Uterus (tissue), 4 donors: ENCODE measurements around the gene TMEM39A. TPM values are rescaled to one million over a fixed set of nuclear protein-coding genes. Genes with fewer than 3 reads are reported as not detected.

Experiments used
- DNase-seq, 2 donors: peaks; one replicate each; pipeline ENCODE4 v3.0.0-alpha.2; 2019 to 2020
- H3K27ac ChIP-seq, 2 donors: fragments of 200-600 bp; sonication (generic); 1 replicate in 1 of 2; 2 replicates in 1 of 2; pipeline ENCODE4 v1.5.1; 2016 to 2018
- H3K27me3 ChIP-seq, 2 donors: fragments of 200-600 bp; sonication (generic); one replicate each; pipeline ENCODE4 v1.5.1; 2018 to 2019; ENCODE audit warnings: control low read depth in 1 of 2
- H3K36me3 ChIP-seq, 2 donors: fragments of 200-600 bp; sonication (generic); one replicate each; pipeline ENCODE4 v1.5.1; 2019; ENCODE audit warnings: control low read depth in 1 of 2
- H3K4me1 ChIP-seq, 2 donors: fragments of 200-600 bp; sonication (generic); one replicate each; pipeline ENCODE4 v1.5.1; 2018 to 2019; ENCODE audit warnings: control low read depth in 1 of 2
- H3K4me3 ChIP-seq, 2 donors: fragments of 200-600 bp; sonication (generic); 1 replicate in 1 of 2; 2 replicates in 1 of 2; pipeline ENCODE4 v1.5.1; 2018 to 2019; ENCODE audit warnings: mild to moderate bottlenecking in 1 of 2
- H3K9me3 ChIP-seq, 2 donors: fragments of 200-600 bp; sonication (generic); one replicate each; pipeline ENCODE4 v1.5.1; 2019; ENCODE audit warnings: control low read depth in 1 of 2
- POLR2A ChIP-seq, 2 donors: fragments of 450-650 bp; IDR thresholded peaks; one replicate each; pipeline ENCODE4 v1.6.1; 2016; ENCODE audit warnings: antibody characterized with exemption in 2 of 2, mild to moderate bottlenecking in 1 of 2, moderate library complexity in 1 of 2
- intact Hi-C: fragments of 100-400 bp; cut with DNase I; formaldehyde crosslinking; loops from one replicate; pipeline ENCODE4 v1.15.1; 2023; ENCODE audit warnings: low total_unique reads
- total RNA-seq, 4 donors: library from RNA; depleted of rRNA in 3 of 4; stranded (reverse); fragments of >200 nt in 3 of 4; gene quantifications; one replicate each; pipeline versions ENCODE4 v1.1.0 to v1.2.4, GENCODE V29; 2014 to 2023
- TF ChIP-seq, protein P1 (sequence below), 4 experiments: fragments of 200-600 bp in 2 of 4; fragments of 450-650 bp in 2 of 4; sonication (generic) in 2 of 4; IDR thresholded peaks; one replicate each; pipeline ENCODE4 v1.5.1; 2016 to 2019; ENCODE audit warnings: antibody characterized with exemption in 4 of 4, mild to moderate bottlenecking in 2 of 4, moderate library complexity in 1 of 4
- donor health status: DM: yes; HTN: yes; CAD: no.

The TMEM39A gene
- total RNA-seq, 4 donors from 2014 or later: 23.2 to 136 (median 67.1) TPM

DNA sequence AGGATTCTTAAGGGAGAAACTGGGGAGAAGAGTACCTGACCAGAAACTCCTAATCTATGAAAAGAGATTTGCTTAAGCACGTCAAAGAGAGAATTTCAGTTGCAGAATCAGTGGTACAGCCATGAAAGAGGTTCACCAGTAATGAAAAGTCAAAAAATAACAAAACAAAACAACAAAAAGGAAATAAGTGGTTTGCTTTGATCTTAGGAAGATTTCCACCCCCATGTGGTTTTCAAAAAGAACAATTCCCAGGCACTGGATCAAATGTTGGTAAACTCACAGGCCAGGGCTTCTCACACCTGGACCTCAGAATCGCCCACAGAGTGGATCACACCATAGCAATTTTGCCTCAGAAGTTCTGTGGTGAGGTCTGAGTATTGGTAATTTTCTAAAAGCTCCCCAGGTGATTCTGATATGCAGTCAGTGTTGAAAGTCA is 67.5 kb downstream of the TMEM39A start:
- intact Hi-C loops: no loop called here
- no peak for TF ChIP-seq POLR2A (IDR thresholded peaks at IDR 0.05)
- TF ChIP-seq, protein P1, sequence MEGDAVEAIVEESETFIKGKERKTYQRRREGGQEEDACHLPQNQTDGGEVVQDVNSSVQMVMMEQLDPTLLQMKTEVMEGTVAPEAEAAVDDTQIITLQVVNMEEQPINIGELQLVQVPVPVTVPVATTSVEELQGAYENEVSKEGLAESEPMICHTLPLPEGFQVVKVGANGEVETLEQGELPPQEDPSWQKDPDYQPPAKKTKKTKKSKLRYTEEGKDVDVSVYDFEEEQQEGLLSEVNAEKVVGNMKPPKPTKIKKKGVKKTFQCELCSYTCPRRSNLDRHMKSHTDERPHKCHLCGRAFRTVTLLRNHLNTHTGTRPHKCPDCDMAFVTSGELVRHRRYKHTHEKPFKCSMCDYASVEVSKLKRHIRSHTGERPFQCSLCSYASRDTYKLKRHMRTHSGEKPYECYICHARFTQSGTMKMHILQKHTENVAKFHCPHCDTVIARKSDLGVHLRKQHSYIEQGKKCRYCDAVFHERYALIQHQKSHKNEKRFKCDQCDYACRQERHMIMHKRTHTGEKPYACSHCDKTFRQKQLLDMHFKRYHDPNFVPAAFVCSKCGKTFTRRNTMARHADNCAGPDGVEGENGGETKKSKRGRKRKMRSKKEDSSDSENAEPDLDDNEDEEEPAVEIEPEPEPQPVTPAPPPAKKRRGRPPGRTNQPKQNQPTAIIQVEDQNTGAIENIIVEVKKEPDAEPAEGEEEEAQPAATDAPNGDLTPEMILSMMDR (IDR thresholded peaks at IDR 0.05): no peak
- no peak for DNase-seq
- Histone ChIP-seq H3K27ac (no peak overlapping the region), H3K9me3 (no peaks in the 10 kb centered on the region), H3K4me3 (no peak overlapping the region), H3K4me1 (no peaks in the 10 kb centered on the region), H3K27me3 (no peaks in the 10 kb centered on the region), H3K36me3 (no peaks in the 10 kb centered on the region)

DNA sequence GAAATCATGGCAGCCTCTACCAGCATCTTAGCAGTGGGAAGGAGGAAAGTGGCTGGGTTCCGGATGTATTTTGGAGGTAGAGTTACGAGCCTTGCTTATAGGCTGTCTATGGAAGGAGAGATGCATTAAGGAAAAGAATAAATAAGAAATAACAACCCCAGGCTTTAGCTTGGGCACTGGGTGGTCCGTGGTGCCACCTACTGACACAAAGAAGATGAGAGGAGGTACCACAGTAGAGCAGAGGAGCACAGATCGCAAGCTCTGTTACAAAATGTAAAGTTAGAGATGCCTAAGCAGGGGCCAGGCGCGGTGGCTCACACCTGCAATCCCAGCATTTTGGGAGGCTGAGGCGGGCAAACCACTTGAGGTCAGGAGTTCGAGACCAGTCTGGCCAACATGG is 74.8 kb downstream of the TMEM39A start:
- no peaks in the 10 kb centered on the region for H3K27me3 ChIP-seq
- intact Hi-C loops: no loop called here
- no peak overlapping the region for H3K27ac ChIP-seq
- H3K4me3 ChIP-seq: no peak overlapping the region
- no peaks in the 10 kb centered on the region for H3K36me3 ChIP-seq
- no peak for DNase-seq
- H3K4me1 ChIP-seq: no peaks in the 10 kb centered on the region
- TF ChIP-seq POLR2A (IDR thresholded peaks at IDR 0.05): no peak
- TF ChIP-seq, protein P1 (IDR thresholded peaks at IDR 0.05): peak in 2 of 4 experiments; percentile 14 to 45
- no peaks in the 10 kb centered on the region for H3K9me3 ChIP-seq

DNA sequence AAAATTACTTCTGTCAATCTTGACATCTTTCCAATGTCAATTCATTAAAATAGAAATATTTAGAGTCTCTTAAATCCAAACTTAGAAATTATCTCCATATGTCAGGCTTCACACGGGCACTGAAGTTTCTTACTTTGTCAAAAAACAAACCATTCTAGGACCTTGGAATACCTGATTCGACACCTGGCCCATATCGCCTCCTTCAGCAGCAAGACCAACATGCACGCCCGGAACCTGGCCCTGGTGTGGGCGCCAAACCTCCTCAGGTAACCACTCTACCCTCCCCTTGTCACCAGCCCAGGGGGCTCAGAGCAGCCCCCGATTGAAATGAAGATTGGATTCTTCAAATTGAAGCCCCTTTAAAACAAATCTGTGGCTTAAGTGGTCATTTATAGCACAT is 81.3 kb downstream of the TMEM39A start:
- intact Hi-C loops: no loop called here
- H3K27me3 ChIP-seq: no peaks in the 10 kb centered on the region
- TF ChIP-seq POLR2A (IDR thresholded peaks at IDR 0.05): no peak
- TF ChIP-seq, protein P1 (IDR thresholded peaks at IDR 0.05): no peak
- no peak overlapping the region for H3K27ac ChIP-seq
- H3K4me1 ChIP-seq: no peaks in the 10 kb centered on the region
- no peaks in the 10 kb centered on the region for H3K9me3 ChIP-seq
- H3K4me3 ChIP-seq: no peak overlapping the region
- no peaks in the 10 kb centered on the region for H3K36me3 ChIP-seq
- no peak for DNase-seq

DNA sequence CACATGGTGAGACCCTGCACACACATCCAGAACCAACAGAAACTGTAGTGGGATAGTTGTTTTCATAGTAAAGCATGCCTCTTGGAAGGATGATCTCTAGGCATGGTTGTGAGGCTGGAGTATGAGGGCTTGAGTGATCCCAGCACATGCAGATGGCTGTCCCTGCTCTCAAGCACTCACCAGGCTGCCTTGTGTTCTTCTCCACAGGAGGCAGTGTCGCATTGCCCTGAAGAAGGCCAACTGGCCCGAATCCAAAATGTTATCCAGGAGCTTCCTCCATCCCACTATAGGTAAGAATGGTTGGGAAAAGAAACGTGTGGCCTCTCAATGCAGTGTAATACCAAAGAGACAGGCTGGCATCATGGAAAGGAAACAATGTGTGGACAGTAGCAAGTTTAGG is 82.7 kb downstream of the TMEM39A start:
- TF ChIP-seq, protein P1 (IDR thresholded peaks at IDR 0.05): no peak
- TF ChIP-seq POLR2A (IDR thresholded peaks at IDR 0.05): no peak
- Histone ChIP-seq H3K27me3 (no peaks in the 10 kb centered on the region), H3K36me3 (no peaks in the 10 kb centered on the region), H3K27ac (no peak overlapping the region), H3K4me3 (no peak overlapping the region), H3K4me1 (no peaks in the 10 kb centered on the region), H3K9me3 (no peaks in the 10 kb centered on the region)
- intact Hi-C loops: no loop called here
- DNase-seq: no peak

Other genes with a start within 250 kb of the TMEM39A start
- 10 to 100 TPM; 21.6 to 74.1 (median 49.8) TPM for gene B4GALT4, start 222.7 kb downstream of the TMEM39A start, total RNA-seq
- 10 to 100 TPM; 17.6 to 53.2 (median 29.4) TPM for gene ARHGAP31, start 169.2 kb downstream of the TMEM39A start, total RNA-seq
- 10 to 100 TPM in 2 of 4 donors, 1 to 10 TPM in 2; 4.4 to 31.9 (median 15.6) TPM for gene POGLUT1, start 5.3 kb upstream of the TMEM39A start, total RNA-seq
- gene TIMMDC1, start 34.9 kb upstream of the TMEM39A start, total RNA-seq: 10 to 100 TPM; 15.1 to 83.4 (median 31.4) TPM
- 1 to 10 TPM in 2 of 4 donors, under 1 TPM in 1, not detected in 1; 0.14 to 2.9 (median 1.1) TPM for gene CD80, start 96.0 kb upstream of the TMEM39A start, total RNA-seq
- 10 to 100 TPM in 2 of 4 donors, 1 to 10 TPM in 2; 2.6 to 14.7 (median 7.1) TPM for gene ADPRH, start 115.9 kb upstream of the TMEM39A start, total RNA-seq
- 10 to 100 TPM in 3 of 4 donors, not detected in 1; 11.9 to 37.1 (median 16.5) TPM for gene PLA1A, start 134.3 kb upstream of the TMEM39A start, total RNA-seq
- gene POPDC2, start 197.0 kb upstream of the TMEM39A start, total RNA-seq: 10 to 100 TPM in 1 of 4 donors, 1 to 10 TPM in 3; 4.9 to 35.3 (median 7.9) TPM
- 10 to 100 TPM in 2 of 4 donors, 1 to 10 TPM in 2; 3.1 to 56.5 (median 23.1) TPM for gene COX17, start 213.8 kb upstream of the TMEM39A start, total RNA-seq
- gene CFAP91, start 239.4 kb upstream of the TMEM39A start, total RNA-seq: 10 to 100 TPM in 3 of 4 donors, 1 to 10 TPM in 1; 9.1 to 58.4 (median 28.5) TPM